GM18498 (cell line): ENCODE measurements around the gene SRRM3.
A peak's percentile ranks its signal among the peaks of the same experiment; 100 is the strongest.
"Not testable (repeated sequence)": the region's sequence is repeated elsewhere in the genome, so short reads cannot be mapped to it uniquely, and the experiment has no call there.

Experiments used
- ATAC-seq: cut with Tn5 transposase; IDR thresholded peaks from one replicate; pipeline ENCODE4 v1.9.1; 2021; ENCODE audit warnings: mild to moderate bottlenecking, moderate library complexity; ENCODE audit not compliant: unreplicated experiment

Gene SRRM3

DNA sequence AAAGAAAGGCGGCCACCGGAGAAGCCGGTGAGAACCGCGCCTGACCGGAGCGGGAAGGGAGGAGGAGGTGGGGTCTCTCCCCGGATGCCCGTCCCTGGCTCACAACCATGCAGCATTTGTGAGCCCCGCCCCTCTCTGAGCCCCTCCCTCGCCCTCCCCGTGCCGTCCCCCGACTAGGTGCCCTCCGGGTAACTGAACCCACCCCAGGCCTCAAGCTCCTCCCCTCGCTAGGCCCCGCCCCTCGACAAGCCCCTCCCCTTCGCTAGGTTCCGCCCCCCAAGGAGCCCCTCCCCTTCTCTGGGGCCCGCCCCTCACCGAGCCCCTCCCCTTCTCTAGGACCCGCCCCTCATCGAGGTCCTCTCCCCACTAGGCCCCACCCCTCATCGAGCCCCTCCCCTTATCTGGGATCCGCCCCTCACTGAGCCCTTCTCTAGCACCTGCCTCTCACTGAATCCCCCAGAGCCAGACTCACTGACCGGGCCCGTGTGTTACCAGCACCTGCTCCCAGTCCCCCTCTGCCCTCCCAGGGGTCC, 58.5 kb downstream of the SRRM3 start:
- ATAC-seq = no peak

DNA sequence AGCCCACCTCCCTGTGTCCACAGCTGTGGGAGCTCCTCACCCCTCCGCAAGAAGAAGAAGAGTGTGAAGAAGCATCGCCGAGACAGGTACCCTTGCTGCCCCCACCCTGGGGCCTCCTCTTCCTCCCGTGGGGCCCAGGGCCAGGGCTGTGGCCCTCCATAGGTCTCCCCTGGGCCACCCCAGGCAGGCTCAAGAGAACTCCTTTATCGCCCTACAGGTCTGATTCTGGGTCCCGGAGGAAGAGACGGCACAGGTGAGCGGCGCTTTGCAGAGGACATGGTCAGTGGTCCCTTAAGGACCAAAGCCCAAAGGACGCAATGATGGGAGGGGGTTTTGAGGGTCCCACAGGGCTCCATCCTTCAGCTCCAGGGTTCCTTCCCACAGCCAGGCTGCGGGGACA, 59.6 kb downstream of the SRRM3 start:
- ATAC-seq = no peak

DNA sequence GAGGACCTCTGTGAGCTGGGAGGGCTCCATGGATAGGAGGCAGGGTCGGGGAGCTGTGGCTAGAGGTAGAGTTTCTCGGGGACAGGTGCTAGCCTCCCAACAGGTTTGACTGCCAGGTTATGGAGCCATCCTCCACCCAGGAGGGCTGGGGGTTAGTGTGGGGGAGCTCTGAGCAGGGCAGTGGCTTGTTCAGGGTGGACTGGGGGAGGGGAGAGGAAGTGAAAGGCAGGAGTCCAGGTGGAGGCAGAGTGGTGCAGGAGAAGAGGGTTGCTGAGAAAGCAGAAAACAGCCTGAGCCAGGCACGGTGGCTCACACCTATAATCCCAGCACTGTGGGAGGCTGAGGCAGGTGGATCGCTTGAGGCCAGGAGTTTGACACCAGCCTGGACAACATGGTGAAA, 60.2 kb downstream of the SRRM3 start:
- no peak for ATAC-seq

DNA sequence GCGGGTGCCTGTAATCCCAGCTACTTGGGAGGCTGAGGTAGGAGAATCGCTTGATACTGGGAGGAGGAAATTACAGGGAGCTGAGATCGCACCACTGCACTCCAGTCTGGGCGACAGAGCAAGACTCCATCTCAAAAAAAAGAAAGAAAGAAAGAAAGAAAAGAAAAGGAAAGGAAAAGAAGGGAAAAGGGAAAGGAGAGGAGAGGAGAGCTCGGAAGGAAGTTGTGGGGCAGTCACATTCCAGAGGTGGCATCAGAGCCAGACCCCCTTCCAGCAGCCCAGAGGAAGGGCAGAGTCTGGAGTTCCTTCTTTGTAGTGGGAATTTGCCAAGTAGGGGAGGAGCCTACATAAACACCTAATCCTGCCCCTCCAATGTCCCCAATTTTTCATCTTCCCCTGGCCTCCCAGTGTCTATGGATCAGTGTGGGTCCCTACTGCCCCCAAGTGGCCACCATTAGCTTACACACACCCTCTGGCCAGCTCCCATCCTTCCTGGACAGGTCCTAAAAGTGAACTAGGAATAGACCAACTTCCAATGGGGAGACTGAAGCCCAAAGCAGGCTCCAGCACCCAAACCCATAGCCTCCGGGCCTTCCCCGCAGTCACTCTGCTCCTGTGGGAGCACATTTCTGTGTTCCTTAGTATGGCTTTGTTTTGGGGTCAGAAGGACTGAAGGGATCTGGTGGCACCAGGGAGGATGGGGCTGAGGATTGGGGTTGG, 61.1 kb downstream of the SRRM3 start:
- no peak for ATAC-seq

DNA sequence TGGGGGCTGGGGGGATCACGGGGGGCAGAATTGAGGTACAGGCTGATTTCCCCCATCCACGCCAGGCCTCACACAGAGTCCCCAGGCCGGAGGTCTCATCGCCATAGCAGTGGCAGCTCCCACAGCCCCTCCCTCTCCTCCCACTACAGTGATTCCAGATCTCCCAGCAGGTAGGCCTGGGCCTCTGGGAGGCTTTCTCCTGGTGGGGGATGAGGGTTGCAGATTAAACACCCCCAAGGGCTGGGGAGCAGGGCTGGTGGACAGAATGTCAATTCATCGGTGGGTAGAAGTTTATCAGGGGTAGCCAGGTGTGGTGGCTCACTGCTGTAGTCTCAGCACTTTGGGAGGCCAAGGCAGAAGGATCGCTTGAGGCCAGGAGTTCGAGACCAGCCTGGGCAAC, 63.6 kb downstream of the SRRM3 start:
- ATAC-seq = no peak

DNA sequence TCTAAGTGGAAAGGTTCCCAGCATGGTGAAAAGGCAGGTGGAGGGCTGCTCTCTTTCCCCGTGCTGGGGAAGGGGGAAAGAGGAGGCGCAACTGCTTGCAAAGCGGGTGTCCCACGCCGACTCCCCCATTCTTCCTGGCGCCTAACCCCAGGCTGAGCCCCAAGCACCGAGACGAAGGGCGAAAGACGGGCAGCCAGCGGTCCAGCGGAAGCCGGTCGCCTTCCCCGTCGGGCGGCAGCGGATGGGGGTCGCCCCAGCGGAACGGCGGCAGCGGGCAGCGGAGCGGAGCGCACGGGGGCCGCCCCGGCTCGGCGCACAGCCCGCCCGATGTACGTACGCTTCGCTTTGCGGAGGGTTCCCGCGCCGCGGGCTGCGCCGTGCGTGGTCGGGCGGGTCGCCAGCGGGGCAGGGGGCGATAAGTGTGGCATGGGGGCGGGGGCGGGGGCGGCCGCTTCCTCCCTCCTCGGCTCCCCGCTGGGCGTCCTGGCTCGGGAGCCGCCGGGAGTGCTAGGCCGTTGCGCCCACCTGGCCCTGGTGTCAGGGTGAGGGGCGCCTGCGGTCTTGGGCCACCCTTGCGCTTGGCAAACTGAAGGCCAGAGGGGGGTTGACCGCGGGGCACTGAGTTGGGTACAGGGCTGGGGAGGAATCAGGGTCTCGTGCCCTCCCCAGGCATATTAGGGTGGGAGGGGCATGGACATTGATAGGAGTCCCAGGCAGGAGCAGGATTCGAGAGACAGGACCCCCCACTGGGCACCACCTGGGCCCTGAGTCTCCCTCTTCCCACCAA, 65.6 kb downstream of the SRRM3 start:
- no peak for ATAC-seq

DNA sequence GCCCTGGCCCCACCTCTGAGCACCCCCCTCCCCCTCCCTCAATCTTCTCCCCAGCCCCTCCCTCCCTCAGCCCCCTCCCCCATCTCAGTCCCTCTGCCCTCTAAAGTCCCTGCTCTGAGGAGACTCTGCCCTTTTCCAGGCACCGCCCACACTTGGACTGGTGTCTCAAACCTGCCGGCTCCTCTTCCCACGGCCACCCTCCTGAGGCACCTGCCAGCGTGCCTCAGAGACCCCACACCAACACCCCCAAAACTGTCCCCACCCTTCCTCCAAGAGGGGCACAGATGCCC, 66.1 kb downstream of the SRRM3 start:
- ATAC-seq = no peak

DNA sequence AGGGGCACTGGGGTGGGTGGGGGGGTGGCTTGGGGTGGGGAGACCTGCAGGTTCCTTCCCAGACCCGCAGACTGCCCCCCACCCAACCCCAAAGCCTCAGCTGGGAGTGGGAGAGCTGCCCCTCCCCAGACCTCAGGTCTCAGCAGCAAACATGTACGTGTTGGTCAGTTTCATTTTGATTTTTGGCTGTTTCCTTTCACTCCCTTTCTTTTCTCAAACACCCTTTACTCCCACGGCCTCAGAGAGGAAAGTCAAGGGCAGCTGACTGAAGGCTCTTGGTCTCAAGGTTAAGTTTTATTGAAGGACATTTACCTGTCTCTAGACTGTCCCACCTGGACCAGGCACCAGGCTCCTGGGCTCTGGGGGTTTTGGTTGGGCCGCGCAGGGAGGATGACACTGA, 66.7 kb downstream of the SRRM3 start:
- no peak for ATAC-seq

DNA sequence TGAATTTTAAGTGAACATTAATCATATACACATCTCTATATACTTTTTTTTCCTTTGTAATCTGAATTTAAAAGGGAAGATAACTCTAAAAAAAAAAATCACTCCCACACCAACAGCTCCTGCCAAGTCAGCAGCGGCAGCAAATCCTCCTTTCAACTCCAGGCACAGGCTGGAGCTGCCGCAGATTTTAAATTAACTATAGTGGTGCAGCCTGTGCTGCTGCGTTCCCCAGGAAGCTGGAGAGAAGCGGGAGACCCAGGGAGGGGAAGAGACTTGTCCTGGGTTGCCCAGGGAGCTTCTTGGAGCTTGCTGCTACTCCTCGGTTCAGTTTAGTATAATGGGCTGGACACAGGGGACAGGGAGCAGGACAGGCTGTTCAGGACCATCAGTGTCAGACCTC, 68.2 kb downstream of the SRRM3 start:
- ATAC-seq = no peak

DNA sequence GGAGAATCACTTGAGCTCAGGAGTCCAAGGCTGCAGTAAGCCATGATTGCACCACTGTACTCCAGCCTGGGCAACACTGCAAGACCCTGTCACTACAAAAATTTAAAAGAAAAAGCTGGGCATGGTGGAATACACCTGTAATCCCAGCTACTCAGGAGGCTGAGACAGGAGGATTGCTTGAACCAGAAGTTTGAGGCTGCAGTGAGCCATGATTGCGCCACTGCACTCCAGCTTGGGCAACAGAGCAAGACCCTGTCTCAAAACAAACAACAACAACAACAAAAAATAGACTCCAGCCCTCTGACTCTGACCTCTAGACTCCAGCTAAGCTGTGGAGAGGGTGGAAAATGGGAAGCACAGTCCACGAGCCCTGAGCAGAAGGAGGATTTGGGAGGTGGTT, 69.7 kb downstream of the SRRM3 start:
- not testable (repeated sequence) for ATAC-seq

DNA sequence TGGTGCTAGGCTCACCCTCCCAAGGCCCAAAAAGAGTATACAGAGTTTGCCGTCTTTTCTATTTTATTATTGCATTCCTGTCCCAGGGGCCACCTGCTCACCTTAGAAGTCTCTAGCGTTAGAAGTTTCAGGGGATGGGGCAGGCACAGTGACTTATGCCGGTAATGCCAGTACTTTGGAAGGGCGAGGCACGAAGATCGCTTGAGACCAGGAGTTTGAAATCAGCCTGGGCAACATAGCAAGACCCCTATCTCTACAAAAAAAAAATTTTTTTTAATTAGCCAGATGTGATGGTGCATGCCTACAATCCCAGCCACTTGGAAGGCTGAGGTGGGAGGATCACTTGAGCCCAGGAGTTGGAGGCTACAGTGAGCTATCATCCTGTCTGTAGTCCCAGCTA, 70.4 kb downstream of the SRRM3 start:
- no peak for ATAC-seq

DNA sequence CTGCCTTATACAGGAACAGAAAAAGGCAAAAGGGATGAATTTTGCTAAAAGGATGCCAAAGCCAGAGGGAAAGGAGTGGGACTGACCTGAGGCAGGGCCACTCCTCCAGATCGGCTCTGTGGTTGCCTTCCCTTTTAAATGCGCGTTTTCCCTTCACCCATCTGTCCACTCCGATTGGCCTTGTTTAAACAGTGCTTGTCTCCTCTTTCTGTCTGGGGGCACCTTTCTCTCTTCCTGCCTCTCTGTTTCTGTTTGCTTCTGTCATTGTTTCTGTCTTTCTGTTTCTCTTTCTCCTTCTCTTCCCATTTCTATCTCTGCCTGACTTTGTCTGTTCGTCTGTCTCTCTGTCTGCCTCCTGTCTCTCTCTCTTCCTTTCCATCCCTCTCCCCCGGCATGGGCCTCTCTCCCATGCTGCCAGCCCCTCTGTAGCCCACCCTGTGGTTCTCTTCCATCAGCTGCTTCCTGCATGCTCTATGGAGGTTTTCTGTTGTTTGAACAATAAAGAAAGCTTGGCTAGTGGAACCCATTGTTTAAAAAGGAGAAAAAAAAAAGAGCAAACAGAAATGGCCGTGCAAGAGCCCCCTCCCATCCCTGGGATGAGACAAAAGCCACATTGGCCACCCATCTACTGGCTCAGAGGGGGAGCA, 71.3 kb downstream of the SRRM3 start:
- peak; percentile 71 for ATAC-seq

DNA sequence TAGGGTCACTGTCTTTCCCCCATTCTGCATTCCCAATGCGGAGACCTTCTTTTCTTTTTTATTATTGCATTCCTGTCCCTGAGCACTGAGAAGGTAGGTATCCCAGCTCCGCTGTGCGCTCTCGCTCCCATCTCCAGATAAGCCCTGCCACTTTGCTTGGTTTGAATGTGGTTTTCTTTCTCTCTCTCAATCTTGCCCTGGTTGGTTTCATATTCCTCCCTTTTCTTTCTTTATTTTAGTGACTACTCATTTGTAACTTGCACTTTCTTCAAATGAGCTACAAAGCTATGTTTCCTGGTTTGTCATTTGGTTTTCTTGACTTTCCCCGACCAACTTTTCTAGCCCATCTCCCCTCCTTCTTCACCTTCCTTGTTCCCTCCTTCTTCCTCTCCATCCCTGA, 71.8 kb downstream of the SRRM3 start:
- ATAC-seq = no peak

DNA sequence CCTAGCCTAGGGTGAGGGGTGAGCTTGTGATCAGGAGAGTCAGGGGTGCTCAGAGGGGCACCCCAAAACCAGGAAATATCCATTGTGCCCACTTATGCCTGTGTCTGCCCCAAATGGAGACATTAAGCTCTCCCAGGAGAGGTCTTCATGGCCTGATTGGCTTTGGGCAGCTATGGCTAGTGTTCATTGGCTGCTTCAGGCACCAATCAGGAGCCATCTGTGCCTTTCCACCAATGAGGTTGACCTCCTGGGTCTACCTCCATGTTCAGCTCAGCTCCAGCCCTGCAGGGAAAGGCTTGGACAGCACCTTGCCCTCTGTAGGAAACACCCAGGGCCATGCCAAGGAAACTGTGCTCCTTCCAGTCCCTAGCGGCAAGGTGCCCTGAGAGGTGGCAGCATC, 76.8 kb downstream of the SRRM3 start:
- no peak for ATAC-seq

DNA sequence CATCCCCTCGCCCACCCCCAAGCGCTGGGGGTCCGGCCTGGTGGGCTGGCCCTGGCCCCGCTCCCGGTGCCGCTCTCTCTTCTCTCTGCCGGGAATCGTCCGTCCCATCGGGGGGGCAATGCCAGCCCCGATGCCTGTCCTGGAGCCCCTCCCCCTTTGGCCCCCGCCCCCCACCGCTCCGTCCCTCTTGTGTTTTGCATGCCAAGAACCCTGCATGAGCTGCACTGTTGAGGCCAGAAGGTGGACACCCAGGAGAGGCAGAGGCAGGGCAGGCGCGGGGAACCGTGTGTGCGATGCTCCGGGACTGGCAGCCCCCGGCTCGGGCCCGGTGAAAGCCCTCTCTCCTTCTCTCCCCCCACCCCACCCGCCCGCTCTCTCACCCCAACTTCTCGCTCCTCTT, 78.7 kb downstream of the SRRM3 start:
- no peak for ATAC-seq

DNA sequence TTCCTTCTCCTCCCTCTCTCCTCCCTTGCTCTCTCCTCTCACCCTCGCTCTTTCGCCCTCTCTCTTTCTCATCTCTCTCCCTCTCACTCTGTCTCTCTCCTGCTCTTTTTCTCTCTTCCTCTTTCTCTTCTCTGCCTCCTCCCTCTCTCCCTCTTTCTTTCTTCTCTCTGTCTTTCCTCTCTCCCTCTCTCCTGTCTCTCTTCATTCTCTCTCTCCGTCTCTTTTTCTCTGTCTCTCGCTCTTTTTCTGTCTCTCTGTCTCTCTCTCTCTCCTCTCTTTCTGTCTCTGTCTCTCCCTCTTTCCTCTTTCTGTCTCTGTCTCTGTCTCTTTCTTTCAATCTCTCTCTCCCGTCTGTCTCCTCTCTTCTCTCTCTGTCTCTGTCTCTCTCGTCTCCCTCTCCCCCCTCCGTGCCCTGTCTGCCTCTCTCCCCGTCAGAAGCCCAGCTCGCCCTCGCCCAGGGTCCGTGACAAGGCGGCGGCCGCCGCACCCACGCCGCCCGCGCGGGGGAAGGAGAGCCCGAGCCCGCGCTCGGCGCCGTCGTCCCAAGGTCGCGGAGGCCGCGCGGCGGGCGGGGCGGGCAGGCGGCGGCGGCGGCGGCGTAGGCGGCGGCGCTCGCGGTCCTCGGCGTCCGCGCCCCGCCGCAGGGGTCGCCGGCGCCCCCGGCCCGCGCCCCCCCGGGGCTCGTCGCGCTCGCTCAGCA, 79.5 kb downstream of the SRRM3 start:
- ATAC-seq = no peak

DNA sequence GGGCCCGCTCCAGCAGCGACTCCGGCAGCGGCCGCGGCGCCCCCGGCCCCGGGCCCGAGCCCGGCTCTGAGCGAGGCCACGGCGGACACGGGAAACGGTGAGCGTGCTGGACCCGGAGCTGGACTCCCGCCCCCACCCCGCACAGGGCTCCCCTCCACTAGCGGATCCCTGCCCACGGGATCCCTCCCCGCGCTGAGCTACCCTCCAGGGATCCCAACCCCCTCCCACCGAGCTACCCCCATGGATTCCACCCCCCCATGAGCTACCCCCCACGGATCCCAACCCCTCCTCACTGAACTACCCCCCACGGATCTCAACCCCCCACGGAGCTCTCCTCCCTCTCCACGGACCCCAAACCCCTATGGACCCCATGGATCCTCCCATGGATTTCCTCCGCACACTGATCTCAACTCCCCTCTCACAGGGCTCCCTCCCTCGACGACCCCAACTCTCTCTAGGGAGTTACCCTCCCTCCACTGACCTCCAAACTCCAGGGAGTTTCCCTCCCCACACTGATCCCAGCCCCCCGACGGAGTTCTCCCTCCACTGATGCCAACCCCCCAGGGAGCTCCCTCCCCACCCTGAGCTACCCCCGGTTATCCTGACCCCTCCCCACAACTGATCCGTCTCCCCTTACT, 80.1 kb downstream of the SRRM3 start:
- ATAC-seq = no peak

DNA sequence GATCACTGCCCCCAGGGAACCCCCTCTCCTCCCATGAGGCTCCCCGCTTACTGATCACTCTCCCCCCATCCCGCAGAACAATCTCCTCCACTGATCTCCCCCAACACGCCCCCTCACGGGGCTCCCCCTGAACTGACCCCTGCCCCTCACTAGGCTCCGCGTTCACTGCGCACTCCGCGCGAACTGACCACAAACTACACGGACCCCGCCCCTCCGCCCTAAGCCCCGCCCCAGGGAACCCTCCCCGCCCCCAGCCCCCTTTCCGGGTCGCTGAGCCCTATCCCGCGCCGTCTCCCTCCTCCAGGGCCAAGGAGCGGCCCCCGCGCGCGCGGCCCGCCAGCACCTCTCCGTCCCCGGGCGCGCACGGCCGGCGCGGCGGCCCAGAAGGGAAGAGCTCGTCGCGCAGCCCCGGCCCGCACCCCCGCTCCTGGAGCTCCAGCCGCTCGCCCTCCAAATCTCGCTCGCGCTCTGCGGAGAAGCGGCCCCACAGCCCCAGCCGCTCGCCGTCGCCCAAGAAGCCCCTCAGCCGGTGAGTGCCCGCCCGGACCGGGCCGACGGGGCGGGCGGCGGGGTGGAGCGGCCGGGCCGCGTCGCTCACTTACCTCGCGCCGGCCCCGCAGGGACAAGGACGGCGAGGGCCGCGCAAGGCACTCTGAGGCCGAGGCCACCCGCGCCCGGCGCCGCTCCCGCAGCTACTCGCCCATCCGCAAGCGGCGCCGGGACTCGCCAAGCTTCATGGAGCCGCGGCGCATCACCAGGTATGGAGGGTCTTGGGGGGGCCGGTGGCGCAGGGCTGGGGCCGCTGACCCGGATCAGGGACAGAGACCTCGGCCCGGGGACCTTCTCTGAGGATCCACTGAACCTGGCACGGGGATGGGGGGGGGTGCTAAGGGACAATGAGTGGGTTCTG, 80.9 kb downstream of the SRRM3 start:
- ATAC-seq = no peak

DNA sequence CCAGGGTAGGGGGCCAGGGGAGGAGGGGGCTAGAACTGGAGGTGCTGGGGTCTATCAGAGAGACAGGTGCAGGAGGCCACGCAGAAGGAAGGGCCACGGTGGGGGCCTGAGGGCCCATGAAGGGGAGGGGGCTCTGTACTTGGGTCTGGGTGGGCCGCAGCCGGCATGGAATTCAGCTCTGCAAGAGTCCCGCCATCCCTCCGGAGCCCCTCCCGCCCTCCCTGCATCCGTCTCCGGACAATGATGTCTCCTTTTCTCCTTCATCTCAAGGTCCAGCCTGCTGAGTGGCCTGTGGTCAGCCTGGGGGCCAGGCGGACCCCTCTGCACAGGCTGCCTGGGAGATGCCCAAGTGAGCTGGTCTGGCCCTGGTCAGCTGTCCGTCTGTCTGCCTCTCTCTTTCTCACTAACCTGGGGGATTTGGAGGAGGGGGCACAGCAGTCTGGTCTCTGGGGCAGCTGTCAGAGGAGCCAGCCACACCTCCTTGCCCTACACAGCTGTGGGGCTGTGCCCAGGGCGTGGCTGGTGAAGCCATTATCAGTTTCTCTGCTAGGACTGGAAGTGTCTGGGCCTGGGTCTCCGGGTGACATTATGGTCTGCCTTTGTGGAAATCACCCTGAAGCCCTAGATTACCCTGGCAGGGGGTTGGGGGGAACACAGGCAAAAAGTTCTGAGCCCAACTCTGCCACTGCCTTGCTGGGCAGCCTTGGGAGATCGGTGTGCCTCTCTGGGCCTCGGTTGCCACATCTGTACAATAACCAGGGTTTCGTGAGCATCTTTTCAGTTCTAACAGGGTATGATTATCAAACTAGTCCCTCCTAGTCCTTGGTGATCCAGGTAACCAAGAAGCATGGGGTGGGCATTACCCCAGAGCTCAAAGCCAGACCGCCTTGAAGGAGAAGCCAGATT, 81.8 kb downstream of the SRRM3 start:
- ATAC-seq = no peak
